Islet of Langerhans (tissue), 1 donor: ENCODE results near the gene CCNF.
"Not testable (repeated sequence)": the region's sequence is repeated elsewhere in the genome, so short reads cannot be mapped to it uniquely, and the experiment has no call there.

Experiments used
- FAIRE-seq: peaks from one replicate; lab custom pipeline; 2011; peaks lifted over from hg19 to GRCh38; lab: Jason Lieb, UNC

CCNF gene, protein sequence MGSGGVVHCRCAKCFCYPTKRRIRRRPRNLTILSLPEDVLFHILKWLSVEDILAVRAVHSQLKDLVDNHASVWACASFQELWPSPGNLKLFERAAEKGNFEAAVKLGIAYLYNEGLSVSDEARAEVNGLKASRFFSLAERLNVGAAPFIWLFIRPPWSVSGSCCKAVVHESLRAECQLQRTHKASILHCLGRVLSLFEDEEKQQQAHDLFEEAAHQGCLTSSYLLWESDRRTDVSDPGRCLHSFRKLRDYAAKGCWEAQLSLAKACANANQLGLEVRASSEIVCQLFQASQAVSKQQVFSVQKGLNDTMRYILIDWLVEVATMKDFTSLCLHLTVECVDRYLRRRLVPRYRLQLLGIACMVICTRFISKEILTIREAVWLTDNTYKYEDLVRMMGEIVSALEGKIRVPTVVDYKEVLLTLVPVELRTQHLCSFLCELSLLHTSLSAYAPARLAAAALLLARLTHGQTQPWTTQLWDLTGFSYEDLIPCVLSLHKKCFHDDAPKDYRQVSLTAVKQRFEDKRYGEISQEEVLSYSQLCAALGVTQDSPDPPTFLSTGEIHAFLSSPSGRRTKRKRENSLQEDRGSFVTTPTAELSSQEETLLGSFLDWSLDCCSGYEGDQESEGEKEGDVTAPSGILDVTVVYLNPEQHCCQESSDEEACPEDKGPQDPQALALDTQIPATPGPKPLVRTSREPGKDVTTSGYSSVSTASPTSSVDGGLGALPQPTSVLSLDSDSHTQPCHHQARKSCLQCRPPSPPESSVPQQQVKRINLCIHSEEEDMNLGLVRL

DNA sequence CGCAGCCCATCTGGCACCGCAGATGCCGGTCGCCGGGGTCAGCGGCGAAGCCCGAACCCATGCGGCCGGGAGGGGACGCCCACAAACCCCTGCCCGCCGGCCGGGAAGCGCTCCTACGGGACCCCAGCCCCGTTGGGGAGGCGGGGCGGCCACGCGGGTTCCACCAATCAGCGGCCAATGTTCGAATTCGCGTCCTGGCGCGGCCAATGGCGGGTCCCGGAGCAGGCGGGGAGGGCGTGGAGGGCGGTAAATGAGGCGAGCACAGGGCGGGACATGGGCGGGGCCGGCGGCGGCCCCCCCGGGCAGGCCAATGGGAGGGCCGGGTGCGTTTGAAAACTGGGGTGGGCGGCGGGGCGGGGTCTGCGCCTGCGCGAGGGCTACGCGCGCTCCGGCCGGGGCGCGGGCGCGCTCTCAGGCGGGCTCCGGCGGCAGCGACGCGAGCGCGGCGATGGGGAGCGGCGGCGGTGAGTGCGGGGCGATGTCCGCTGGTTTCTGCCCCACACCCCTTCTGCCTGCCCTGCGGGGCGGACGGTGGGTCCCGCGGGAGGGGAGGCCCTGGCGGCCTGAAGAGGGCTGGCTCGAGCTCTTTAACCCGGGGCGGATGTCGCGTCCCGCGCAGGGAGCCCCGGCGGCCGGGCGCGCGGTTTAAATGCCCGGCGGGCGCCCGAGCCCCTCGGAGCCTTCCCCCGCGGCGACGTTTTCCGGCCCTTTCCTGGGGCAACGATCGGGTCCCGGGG lies at the start of gene CCNF:
TSS of gene CCNF (plus strand) at position 414 of the 737 bp plus-strand sequence. CDS start at position 449, 35 bp downstream.
- no peak for FAIRE-seq

DNA sequence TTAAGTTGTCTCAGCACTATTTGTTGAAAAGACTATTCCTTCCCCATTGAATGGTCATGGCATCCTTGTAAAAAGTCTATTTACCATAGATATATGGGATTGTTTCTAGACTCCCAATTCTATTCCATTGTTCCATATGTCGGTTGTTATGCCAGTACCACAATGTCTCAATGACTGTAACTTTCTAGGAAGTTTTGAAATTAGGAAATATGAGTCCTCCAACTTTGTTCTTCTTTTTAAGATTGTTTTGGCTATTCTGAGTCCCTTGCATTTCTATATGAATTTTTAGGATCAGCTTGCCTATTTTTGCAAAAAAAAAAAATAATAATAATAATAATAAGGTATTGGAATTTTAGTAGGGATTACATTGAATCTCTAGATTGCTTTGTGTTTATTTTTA lies 45.7 kb upstream of the CCNF start:
- FAIRE-seq, result no peak

DNA sequence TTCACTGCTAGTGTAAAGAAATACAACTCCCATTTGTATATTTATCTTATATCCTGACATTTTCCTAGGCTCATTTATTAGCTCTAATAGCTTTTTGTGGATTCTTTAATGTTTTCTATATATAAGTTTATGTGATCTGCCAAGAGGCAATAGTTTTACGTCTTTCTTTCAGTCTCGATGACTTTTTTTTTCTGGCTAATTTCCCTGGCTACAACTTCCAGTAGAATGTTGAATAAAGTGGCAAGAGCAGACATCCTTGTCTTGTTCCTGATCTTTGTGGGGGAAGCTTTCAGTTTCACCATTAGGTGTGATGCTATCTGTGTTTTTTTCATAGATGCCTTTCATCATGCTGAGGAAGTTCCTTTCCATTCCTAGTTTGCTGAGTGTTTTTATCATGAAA lies 44.8 kb upstream of the CCNF start:
- no peak for FAIRE-seq

DNA sequence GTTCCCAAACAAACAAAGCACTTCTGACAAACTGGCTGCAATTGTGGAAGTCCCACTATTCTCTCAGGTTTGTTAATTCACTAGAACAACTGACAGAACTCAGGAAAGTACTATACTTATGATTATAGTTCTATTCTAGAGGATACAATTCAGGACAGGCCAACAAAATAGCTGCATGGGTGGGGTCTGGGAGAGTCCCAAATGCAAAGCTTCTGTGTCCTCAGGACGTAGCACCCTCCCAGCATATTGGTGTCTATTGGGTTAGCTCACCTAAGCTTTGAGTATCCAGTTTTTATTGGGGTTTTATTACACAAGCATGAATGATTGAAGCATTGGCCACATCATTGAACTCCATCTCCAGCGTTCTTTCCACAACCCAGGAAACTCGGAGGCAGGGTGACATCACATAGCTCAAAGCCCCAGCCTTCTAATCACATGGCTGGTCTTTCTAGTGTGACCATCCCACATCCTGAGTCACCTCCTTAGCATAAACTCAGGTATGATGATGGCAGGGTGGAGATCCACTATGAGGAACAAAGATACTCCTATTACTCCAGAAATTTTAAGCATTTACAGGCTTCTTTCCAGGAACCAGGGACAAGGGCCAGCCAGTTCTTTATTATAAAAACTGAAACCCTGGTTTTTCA lies 43.9 kb upstream of the CCNF start:
- no peak for FAIRE-seq

DNA sequence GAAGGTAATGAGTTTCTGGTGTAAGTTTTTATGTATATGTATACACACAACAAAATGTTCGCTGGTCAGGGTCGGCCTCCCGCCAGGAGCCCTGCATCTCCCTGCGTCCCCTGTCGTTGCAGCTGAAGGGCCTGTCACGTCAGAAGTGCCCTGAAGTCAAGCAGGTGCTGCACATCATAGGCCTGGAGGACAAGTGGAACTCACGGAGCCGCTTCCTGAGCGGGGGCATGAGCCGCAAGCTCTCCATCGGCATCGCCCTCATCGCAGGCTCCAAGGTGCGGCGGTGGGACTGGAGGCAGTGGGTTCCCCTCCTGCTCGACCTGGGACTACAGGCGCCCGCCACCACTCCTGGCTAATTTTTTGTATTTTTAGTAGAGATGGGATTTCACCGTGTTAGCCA lies 43.3 kb upstream of the CCNF start:
- FAIRE-seq, result not testable (repeated sequence)

DNA sequence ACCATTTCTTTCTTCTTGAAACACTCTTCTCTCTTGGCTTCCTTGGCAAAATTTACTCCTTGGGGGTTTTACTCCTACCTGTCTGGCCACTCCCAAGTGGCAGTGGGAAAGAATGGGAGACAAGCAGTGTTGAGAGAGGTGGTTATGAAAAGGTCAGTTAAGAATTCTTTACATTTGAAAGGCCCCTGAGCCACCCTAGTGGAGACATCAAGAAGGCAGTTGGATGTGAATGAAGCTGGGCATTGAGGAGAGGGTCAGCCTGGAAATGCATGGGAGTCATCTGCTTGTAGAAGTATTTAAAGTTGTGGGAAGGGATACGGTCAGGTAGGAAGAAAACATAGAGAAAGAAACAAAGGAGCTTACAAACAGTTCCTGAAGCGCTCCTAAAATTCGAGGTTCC lies 42.3 kb upstream of the CCNF start:
- FAIRE-seq, result no peak

DNA sequence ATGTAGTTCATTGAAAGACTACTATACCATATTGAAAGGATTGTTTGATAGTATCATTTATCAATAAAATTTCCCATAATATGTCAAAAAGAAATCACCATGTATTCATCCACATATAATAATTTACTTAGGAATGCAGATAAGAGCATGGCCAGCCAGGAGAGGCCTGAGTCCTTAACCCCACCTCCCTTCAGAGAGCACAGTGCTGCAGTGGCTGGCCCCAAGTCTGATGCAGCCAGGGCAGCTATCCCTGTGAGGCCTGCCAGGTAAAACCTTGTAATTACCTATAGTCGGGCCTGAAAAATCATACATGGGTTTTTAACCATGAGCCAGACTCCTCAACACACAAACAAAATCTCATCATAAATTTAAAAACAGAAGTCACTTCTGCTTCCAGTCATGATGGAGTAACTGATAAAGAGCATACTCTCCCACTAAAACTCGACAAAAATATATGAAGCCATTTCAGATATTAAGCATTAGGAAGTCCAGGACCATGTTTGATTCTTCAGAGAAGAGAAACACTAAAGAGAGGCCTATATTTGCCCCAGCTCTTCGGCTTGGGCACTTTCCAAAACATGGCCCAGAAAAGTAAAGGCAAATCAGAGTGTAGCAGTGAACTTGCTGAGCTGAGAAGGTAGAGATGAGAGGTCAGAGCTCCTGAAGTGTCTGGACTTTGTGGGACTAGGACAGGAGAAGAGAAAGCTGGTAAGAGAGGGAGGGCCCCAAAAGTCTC lies 40.9 kb upstream of the CCNF start:
- no peak for FAIRE-seq

DNA sequence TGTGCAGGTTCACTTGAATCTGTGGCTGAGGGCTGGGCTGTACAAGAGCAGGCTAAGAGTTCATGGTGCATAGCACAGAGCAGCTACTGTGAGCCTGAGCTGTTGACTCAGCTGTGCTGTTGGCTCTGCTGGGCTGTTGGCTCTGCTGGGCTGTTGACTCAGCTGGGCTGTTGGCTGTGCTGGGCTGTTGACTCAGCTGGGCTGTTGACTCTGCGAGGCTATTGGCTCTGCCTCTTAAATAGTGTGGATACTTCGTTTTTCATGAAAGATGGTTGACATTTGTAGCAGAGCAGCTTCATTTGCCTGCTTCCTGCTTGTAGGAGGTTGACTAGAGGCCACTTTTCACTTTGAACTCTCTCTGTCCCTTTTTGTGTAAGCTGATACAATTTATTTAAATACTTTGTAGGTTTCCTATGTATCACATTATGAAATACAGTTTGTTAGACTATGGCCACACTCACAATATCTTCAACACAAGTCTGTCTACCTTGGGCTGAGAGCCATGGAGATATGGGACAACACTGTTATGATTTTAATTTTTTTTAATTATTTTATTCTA lies 40.3 kb upstream of the CCNF start:
- FAIRE-seq, result no peak

DNA sequence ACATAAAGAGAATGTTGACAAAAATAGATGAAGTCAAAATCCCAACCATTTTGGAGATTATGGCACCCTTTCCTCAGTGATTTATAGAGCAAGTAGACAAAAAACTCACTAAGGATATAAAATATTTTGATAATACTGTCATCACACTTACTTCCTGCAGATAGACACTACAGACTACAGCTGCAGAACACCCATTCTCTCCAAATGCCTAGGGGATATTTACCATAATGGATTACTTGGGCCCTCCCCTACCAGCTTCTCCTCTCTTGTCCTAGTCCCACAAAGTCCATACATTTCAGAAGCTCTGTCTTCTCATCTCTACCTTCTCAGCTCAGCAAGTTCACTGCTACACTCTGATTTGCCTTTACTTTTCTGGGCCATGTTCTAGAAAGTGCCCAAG lies 37.2 kb upstream of the CCNF start:
- FAIRE-seq, result no peak

DNA sequence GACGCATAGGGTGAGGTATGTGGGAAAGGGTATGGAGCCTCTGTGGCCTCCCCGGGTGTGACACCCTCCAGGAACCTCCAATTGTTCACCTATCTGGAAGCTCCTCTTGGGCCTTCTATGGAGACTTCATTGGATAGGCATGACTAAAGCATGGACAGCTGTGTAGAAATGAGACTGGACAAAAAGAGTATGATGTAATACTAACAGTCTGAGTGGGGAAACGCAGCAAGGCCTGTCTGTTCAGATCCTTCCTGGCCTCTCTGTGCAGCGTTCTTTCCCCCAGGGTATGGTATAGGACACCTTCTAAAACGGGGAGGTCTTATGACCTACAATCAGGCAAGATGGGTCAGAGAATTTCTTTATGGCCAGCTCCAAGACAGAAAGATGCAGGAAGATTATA lies 30.7 kb upstream of the CCNF start:
- FAIRE-seq, result no peak

DNA sequence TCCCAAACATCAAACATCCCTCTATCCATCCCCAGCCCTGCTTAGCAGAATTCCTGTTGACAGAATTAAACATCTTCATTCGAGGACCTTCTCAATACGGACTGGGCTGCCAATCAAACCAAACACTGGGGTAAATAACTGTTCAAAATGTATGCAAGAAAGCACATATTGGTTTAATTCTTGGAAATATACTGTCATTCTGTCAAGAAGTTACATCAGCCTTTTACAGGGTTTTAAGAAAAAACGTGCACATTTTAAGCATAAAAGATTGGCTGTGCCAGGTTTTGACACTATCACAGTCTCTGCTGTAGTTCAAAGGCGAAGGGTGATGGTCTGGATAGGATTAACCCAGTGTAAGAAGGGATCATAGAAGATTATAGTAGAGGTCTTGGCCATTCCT lies 25.1 kb upstream of the CCNF start:
- FAIRE-seq, result no peak

DNA sequence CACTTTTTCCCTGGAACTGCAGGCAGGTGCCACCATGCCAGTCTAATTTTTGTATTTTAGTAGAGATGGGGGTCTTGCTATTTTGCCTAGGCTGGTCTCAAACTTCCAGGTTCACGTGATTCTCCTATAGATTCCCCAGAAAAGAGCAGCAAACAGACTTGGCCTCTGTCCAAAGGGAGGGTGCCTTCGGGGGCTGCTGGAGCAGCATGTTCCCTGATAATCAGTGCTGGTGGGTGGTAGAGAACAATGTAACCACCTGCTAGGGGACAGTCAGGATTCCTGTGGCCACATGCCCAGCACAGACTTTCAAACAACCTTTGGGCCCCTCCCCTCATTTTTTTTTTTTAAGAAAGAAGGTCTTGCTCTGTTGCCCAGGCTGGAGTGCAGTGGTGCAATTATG lies 14.2 kb upstream of the CCNF start:
- no peak for FAIRE-seq

DNA sequence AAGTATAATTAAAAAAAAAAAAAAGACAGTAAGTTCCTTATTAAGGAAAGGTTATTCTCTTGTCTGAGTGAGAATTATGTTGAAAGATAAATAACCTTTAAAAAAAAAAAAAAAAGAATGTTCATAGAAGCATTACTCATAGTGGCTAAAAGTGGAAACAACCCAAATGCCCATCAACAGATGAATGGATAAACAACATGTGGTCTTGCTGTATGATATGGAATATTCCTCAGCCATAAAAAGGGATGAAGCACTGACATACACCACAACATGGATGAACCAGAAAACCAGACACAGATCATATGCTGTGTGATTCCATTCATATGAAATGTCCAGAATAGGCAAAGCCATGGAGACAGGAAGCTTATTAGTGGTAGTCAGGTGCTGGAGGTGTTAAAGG lies 9.2 kb upstream of the CCNF start:
- FAIRE-seq, result no peak

DNA sequence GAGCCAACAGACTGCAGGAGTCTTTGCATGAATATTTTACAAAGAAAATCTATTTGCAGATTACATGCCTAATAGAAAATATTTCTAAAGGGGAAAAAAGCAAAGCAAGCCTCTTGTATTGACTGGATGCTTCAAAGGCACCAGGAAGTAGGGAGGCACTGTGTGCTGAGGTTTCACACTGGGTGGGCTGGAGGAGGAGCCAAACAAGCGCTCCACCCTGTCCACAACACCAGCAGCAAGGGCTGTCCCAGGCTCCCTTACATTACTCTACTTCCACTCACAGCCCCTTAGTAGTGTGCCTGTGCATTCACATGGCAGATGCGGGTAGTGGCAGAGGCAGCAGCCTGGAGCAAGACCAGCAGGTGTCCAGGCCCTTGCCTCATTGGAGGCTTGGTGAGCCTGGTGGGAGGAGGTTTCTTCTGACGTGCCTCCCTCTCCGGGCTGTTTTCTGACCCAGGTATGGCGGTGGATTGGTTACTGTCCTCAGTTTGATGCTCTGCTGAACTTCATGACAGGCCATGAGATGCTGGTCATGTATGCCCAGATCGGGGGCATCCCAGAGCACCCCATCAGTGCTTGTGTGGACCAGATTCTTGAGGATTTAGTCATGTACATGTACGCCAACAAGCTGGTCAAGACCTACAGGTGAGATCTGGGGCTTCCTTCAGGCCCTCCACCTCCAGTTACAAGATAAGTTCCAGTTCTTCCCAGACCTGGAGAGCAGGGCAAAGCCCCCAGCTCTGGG lies 7.0 kb upstream of the CCNF start:
- FAIRE-seq, result no peak

DNA sequence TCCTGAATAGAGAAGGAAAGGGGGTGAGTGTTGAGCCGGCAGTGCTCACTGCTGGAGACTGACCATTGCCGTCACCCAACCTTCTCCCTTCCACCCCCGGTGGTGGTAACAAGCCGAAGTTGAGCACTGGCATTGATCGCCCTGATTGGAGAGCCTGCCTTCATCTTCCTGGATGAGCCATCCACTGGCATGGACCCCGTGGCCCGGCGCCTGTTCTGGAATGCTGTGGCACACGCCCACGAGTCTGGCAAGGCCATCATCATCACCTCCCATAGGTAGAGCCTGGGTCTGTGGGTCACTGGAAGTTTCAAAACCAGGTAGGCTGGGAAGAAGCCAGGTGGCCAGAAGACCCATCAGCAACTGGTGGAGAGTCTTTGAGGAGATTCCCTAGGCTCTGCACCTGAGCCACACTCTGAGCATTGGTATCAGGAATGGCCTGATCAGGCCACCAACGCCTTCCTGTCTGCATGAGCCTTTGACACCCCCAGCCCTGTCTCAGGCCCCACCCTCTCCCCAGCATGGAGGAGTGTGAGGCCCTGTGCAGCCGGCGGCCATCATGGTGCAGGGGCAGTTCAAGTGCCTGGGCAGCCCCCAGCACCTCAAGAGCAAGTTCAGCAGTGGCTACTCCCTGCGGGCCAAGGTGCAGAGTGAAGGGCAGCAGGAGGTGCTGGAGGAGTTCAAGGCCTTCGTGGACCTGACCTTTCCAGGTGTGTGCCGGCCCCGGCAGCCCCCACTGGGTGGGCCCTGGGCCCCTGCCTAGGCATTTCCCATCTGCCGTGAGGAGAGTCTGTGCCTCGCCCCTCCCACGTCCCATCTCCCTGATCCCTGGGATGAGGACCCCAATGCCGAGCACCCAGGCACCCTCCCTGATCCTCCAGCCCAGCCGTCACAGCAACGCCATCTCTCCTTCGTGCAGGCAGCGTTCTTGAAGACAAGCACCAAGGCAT lies 4.9 kb upstream of the CCNF start:
- FAIRE-seq, result no peak

DNA sequence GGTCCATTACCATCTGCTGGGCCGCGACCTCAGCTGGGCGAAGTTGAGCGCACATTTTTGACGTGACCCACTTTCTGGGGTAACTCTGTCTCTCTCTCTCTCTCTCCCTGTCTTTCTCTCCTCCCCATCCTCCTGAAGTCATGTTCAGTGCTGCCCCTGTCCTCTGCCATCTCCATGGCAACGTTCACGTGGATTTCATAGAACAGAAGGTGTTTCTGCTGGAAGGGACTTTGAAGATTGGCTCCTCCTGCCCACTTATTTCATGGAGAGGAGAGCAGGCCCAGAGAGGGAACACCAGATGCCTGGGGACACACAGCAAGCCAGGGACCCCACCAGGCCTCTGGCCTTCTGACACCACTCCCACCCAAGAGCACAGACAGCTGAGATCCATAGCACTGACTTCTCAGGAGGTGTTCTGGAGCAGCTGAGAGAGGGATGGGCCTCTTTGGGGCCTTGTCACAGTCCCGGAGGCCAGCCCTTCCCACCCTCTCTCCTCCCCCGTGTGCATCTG lies 4.2 kb upstream of the CCNF start:
- no peak for FAIRE-seq

DNA sequence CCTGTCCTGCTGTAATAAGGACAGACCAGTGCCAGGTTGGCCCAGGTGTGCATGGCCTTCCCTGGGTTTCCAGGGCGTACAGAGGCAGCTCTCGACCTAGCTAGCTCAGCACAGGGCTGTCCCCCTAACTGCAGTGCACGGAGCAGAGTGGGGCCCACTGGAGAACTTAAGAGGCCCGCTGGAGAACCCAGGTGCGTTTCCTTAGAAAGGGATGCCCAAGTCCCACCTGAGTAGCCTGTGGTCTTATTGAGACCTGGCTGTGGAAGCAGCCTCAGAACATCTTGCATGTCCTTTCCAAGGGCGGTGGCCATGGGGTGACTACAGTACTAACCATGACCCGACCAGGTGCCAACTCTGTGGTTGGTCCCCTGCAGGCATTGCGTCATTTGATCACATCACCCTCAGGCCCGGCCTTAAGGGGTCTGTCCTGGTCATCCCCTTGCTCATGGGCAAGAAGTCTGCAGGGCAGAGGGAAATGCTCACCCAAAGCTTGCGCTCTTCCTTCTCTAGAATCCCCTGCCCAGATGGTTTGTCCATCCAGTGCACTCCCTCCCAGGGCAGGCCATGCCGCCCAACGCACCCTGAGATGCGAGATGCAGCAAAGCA lies 3.3 kb upstream of the CCNF start:
- FAIRE-seq, result no peak

DNA sequence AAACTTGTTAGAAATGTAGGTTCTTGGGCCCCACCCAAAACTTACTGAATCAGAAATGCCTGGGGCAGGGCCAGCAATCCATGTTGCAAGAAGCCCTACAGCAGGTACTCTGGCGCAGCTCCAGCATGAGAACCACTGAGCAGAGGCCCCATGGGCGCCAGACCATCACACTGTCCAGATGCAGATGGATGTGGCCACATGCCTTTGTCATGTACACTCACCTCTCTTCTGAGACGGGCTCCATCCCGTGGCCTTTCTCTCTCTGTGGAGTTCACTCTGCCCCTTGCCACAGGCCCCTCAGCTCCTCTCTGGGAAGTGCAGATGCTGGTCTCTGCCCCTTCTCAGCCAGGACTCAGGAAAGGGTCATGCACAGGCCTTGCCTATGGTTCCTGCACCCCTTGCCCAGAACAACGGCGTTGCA lies 2.3 kb upstream of the CCNF start:
- no peak for FAIRE-seq

DNA sequence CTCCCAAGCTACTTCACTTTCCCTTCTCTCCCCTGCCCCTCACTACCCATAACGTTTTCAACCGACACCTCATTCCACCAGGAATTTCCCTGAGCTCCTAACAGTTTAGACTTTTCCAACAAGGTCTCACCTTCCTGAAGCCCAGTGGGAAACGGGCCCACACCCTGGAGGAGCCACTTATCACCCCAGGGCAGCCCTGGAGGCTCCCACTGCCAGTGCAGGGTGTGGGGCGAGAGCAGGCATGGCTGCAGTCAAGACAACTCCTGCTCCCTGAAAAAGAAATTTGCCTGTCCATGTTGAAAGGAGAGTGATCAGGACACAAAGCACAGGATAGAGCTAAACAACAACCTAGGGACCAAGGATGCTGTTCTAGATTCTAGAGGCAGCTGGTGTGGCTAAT lies 1.7 kb upstream of the CCNF start:
- FAIRE-seq, result no peak
